IMR-90 (cell line): ENCODE results near the gene PLD6. TPM values are rescaled to one million over a fixed set of nuclear protein-coding genes. Genes with fewer than 3 reads are reported as not detected.

Experiments used
- ATAC-seq: fragments of 200-7000 bp; cut with Tn5 transposase; 2 replicates; pipeline ENCODE4 v1.9.1; 2020; ENCODE audit warnings: low read depth, mild to moderate bottlenecking, moderate library complexity
- BruUV-seq: library from RNA; stranded (reverse); fragments of 400-500 nt; replicated peaks from 2 replicates; lab custom pipeline; 2021; lab: Mats Ljungman, UMichigan
- CTCF ChIA-PET: fragments of 300-600 bp; formaldehyde crosslinking; extraction: SDS; loops from one replicate; lab custom pipeline; 2021; ENCODE audit warnings: antibody characterized with exemption; lab: Yijun Ruan, JAX
- POLR2A ChIA-PET: fragments of 300-600 bp; sonication (Branson Sonifier 250); formaldehyde crosslinking; loops from one replicate; lab custom pipeline; 2022; ENCODE audit warnings: antibody characterized with exemption; ENCODE audit not compliant: unreplicated experiment; lab: Charles Lee
- DNase-seq: peaks from one replicate; pipeline ENCODE4 v3.0.0; 2013
- H2AFZ ChIP-seq: replicated peaks from 2 replicates; pipeline ENCODE3; 2013; ENCODE audit warnings: low read length, mild to moderate bottlenecking; ENCODE audit not compliant: poor library complexity
- H2AK5ac ChIP-seq: 2 replicates; pipeline ENCODE4 v1.6.1; 2013; ENCODE audit warnings: low read depth, low read length, inconsistent platforms
- H2AK9ac ChIP-seq: replicated peaks from 2 replicates; pipeline ENCODE3; 2013; ENCODE audit warnings: mild to moderate bottlenecking, low read depth, low read length, moderate library complexity; ENCODE audit not compliant: poor library complexity
- H2BK120ac ChIP-seq: 2 replicates; pipeline ENCODE4 v1.6.1; 2013; ENCODE audit warnings: low read depth, low read length, inconsistent platforms
- H2BK15ac ChIP-seq: 3 replicates; pipeline ENCODE4 v1.6.1; 2013; ENCODE audit warnings: low read depth, low read length, inconsistent platforms
- H2BK20ac ChIP-seq: 2 replicates; pipeline ENCODE4 v1.6.1; 2013; ENCODE audit warnings: low read depth, mild to moderate bottlenecking, inconsistent platforms, low read length, moderate library complexity
- H2BK5ac ChIP-seq: 2 replicates; pipeline ENCODE4 v1.6.1; 2013; ENCODE audit warnings: mild to moderate bottlenecking, low read depth, low read length, inconsistent platforms; ENCODE audit not compliant: poor library complexity, severe bottlenecking
- H3K14ac ChIP-seq: replicated peaks from 2 replicates; pipeline ENCODE4 v1.6.1; 2013; ENCODE audit warnings: low read depth, low read length, inconsistent platforms
- H3K18ac ChIP-seq: 2 replicates; pipeline ENCODE4 v1.6.1; 2013; ENCODE audit warnings: low read depth, low read length, control low read depth
- H3K23ac ChIP-seq: 2 replicates; pipeline ENCODE4 v1.6.1; 2013; ENCODE audit warnings: low read depth, low read length, inconsistent platforms
- H3K27ac ChIP-seq: 2 replicates; pipeline ENCODE4 v1.5.1; 2013; ENCODE audit warnings: mild to moderate bottlenecking, control low read depth, low read length; ENCODE audit not compliant: insufficient read depth
- H3K27me3 ChIP-seq: 2 replicates; pipeline ENCODE4 v1.6.1; 2013; ENCODE audit warnings: low read length; ENCODE audit not compliant: control insufficient read depth, insufficient read depth
- H3K36me3 ChIP-seq: 2 replicates; pipeline ENCODE4 v1.6.1; 2013; ENCODE audit warnings: low read length, mixed read lengths; ENCODE audit not compliant: control insufficient read depth, insufficient read depth
- H3K4ac ChIP-seq: 2 replicates; pipeline ENCODE4 v1.6.1; 2013; ENCODE audit warnings: low read depth, low read length, inconsistent platforms
- H3K4me1 ChIP-seq: 2 replicates; pipeline ENCODE4 v1.6.1; 2013; ENCODE audit warnings: low read length, mixed read lengths; ENCODE audit not compliant: control insufficient read depth, insufficient read depth
- H3K4me2 ChIP-seq: 2 replicates; pipeline ENCODE4 v1.6.1; 2013; ENCODE audit warnings: low read depth, mild to moderate bottlenecking, control low read depth, low read length, moderate library complexity
- H3K4me3 ChIP-seq: 2 replicates; pipeline ENCODE4 v1.5.1; 2013; ENCODE audit warnings: low read depth, mild to moderate bottlenecking, control low read depth, low read length, moderate library complexity; ENCODE audit not compliant: insufficient read depth
- H3K56ac ChIP-seq: 2 replicates; pipeline ENCODE4 v1.6.1; 2013; ENCODE audit warnings: low read length, inconsistent platforms; ENCODE audit not compliant: insufficient read depth; ENCODE audit errors: extremely low read depth
- H3K79me1 ChIP-seq, 2 experiments: 2 replicates each; pipeline ENCODE4 v1.6.1; 2013; ENCODE audit warnings: low read length in 2 of 2, inconsistent platforms in 1 of 2, low read depth in 1 of 2
- H3K9ac ChIP-seq: 2 replicates; pipeline ENCODE4 v1.6.1; 2013; ENCODE audit warnings: low read depth, low read length, control low read depth
- H3K9me1 ChIP-seq: 2 replicates; pipeline ENCODE4 v1.6.1; 2013; ENCODE audit warnings: low read length, inconsistent platforms; ENCODE audit not compliant: insufficient read depth
- H3K9me3 ChIP-seq: 2 replicates; pipeline ENCODE4 v1.6.1; 2013; ENCODE audit warnings: low read length; ENCODE audit not compliant: control insufficient read depth, insufficient read depth
- H4K20me1 ChIP-seq: 2 replicates; pipeline ENCODE4 v1.6.1; 2013; ENCODE audit warnings: low read length, inconsistent platforms; ENCODE audit not compliant: insufficient read depth
- H4K5ac ChIP-seq: 2 replicates; pipeline ENCODE4 v1.6.1; 2013; ENCODE audit warnings: mild to moderate bottlenecking, low read depth, low read length, control low read depth
- H4K8ac ChIP-seq, 2 experiments: 2 replicates each; pipeline ENCODE4 v1.6.1; 2013; ENCODE audit warnings: low read depth in 2 of 2, low read length in 2 of 2, control low read depth in 1 of 2, inconsistent platforms in 1 of 2
- H4K91ac ChIP-seq: 2 replicates; pipeline ENCODE4 v1.6.1; 2013; ENCODE audit warnings: low read depth, low read length, inconsistent platforms; ENCODE audit not compliant: insufficient read depth
- BHLHE40 ChIP-seq: fragments of 150-350 bp; IDR thresholded peaks from 2 replicates; pipeline ENCODE4 v1.6.1; 2016; ENCODE audit warnings: mild to moderate bottlenecking, low read depth, low read length
- CEBPB ChIP-seq: IDR thresholded peaks from 2 replicates; pipeline ENCODE4 v1.6.1; 2012; ENCODE audit warnings: low read depth, low read length, improper control_type of control experiment
- CHD1 ChIP-seq: IDR thresholded peaks from 2 replicates; pipeline ENCODE4 v1.6.1; 2012; ENCODE audit warnings: low read depth, low read length, improper control_type of control experiment
- CTCF ChIP-seq: conservative IDR thresholded peaks from 2 replicates; pipeline ENCODE4 v1.5.1; 2012; ENCODE audit warnings: mild to moderate bottlenecking, low read depth, low read length, improper control_type of control experiment
- ELK1 ChIP-seq: fragments of 150-350 bp; IDR thresholded peaks from 2 replicates; pipeline ENCODE4 v1.6.1; 2016; ENCODE audit warnings: low read depth, mild to moderate bottlenecking, low read length, moderate library complexity, borderline replicate concordance
- FOS ChIP-seq: fragments of 150-350 bp; IDR thresholded peaks from 2 replicates; pipeline ENCODE4 v1.6.1; 2016; ENCODE audit warnings: low read depth, low read length
- MAFK ChIP-seq: IDR thresholded peaks from 2 replicates; pipeline ENCODE4 v1.6.1; 2012; ENCODE audit warnings: low read depth, low read length, improper control_type of control experiment
- MAZ ChIP-seq: IDR thresholded peaks from 2 replicates; pipeline ENCODE4 v1.6.1; 2012; ENCODE audit warnings: low read depth, mild to moderate bottlenecking, low read length, improper control_type of control experiment, moderate library complexity, borderline replicate concordance
- MXI1 ChIP-seq: IDR thresholded peaks from 2 replicates; pipeline ENCODE4 v1.6.1; 2012; ENCODE audit warnings: low read depth, mild to moderate bottlenecking, low read length, moderate library complexity, borderline replicate concordance
- NFE2L2 ChIP-seq: fragments of 150-350 bp; IDR thresholded peaks from 2 replicates; pipeline ENCODE4 v1.6.1; 2016; ENCODE audit warnings: low read depth, mild to moderate bottlenecking, low read length
- POLR2A ChIP-seq: IDR thresholded peaks from 2 replicates; pipeline ENCODE4 v1.6.1; 2012; ENCODE audit warnings: mild to moderate bottlenecking, low read depth, low read length
- RAD21 ChIP-seq: IDR thresholded peaks from 2 replicates; pipeline ENCODE4 v1.6.1; 2012; ENCODE audit warnings: low read length, improper control_type of control experiment
- RCOR1 ChIP-seq: IDR thresholded peaks from 2 replicates; pipeline ENCODE4 v1.6.1; 2012; ENCODE audit warnings: mild to moderate bottlenecking, low read length, improper control_type of control experiment; ENCODE audit not compliant: insufficient replicate concordance
- RFX5 ChIP-seq: IDR thresholded peaks from 2 replicates; pipeline ENCODE4 v1.8.0; 2012; ENCODE audit warnings: low read depth, mild to moderate bottlenecking, low read length, moderate library complexity
- USF2 ChIP-seq: fragments of 150-350 bp; IDR thresholded peaks from 2 replicates; pipeline ENCODE4 v1.6.1; 2017; ENCODE audit warnings: mild to moderate bottlenecking, antibody characterized with exemption, low read length, low read depth
- WGBS, 2 experiments: methylation state at CpG; one replicate each; pipeline versions ENCODE4 v1.1.5 to v1.1.7; 2013; ENCODE audit warnings: missing lambda C conversion rate in 2 of 2; ENCODE audit not compliant: insufficient read length in 1 of 2; ENCODE audit errors: extremely low coverage in 2 of 2; 5-methylcytosine and 5-hydroxymethylcytosine counted together
- dilution Hi-C: fragments of 300-500 bp; cut with HindIII; formaldehyde crosslinking; loops from one replicate; pipeline ENCODE4 v1.14.3; 2018; ENCODE audit warnings: low sequenced_read_pairs; ENCODE audit not compliant: unreplicated experiment
- in situ Hi-C: fragments of 300-500 bp; cut with MboI; formaldehyde crosslinking; loops from 3 replicates; pipeline ENCODE4 v1.14.3; 2019; ENCODE audit warnings: low sequenced_read_pairs, inconsistent platforms, mixed read lengths
- intact Hi-C: fragments of 100-400 bp; cut with micrococcal nuclease; formaldehyde crosslinking; loops from 2 replicates; pipeline ENCODE4 v1.10.0; 2022
- polyA plus RNA-seq, 3 experiments: library from polyadenylated mRNA; depleted of rRNA; stranded (reverse); fragments of >200 nt; gene quantifications; 2 replicates each; pipeline ENCODE4 v1.2.3, GENCODE V29; 2012; ENCODE audit warnings: low replicate concordance in 1 of 3
- total RNA-seq: library from RNA; depleted of rRNA; stranded (reverse); fragments of >200 nt; gene quantifications from 2 replicates; pipeline ENCODE4 v1.2.3, GENCODE V29; 2012

Gene PLD6
- total and polyA plus RNA-seq, 2 of the 4 experiments (the other 2 are of a cell fraction) = 1.1 to 1.5 TPM

GRCh38 chr17:17165666-17166308, 40.3 kb downstream of the PLD6 start:
- Histone ChIP-seq H3K4me3 (no peak overlapping the region), H3K56ac (no peak overlapping the region), H3K27ac (no peak overlapping the region), H3K23ac (no peak overlapping the region), H3K4ac (no peak overlapping the region), H2BK5ac (no peak overlapping the region), H2BK20ac (no peak overlapping the region), H3K27me3 (no peaks in the 10 kb centered on the region), H3K36me3 (peaks cover 74% of the 10 kb centered on the region), H2BK120ac (no peak overlapping the region), H3K4me1 (no peaks in the 10 kb centered on the region), H3K79me1 (peaks cover 14 to 51% of the 10 kb centered on the region in 2 experiments), H4K91ac (no peak overlapping the region), H3K18ac (no peak overlapping the region), H2AK9ac (no peak overlapping the region), H3K14ac (no peak overlapping the region), H4K8ac (no peak overlapping the region), H3K9me3 (no peaks in the 10 kb centered on the region), H3K9ac (no peak overlapping the region), H4K5ac (no peak overlapping the region), H4K20me1 (peaks cover 12% of the 10 kb centered on the region), H2AK5ac (no peak overlapping the region), H3K4me2 (no peak overlapping the region), H2AFZ (no peak overlapping the region), H3K9me1 (peaks cover 3% of the 10 kb centered on the region; the same call in 1 of the 2 replicates), H2BK15ac (no peak overlapping the region)
- TF ChIP-seq BHLHE40 = no peak
- TF ChIP-seq MAZ = no peak
- TF ChIP-seq RCOR1 = no peak
- TF ChIP-seq FOS = no peak
- no peak for TF ChIP-seq MXI1
- TF ChIP-seq CTCF = no peak
- no peak for TF ChIP-seq RAD21
- TF ChIP-seq MAFK = no peak
- no peak for TF ChIP-seq CHD1
- no peak for TF ChIP-seq NFE2L2
- no peak for TF ChIP-seq USF2
- no peak for TF ChIP-seq POLR2A
- no peak for TF ChIP-seq CEBPB
- no peak for TF ChIP-seq RFX5
- no peak for TF ChIP-seq ELK1
- in situ Hi-C loops (no loop called here), intact Hi-C loops (no loop called here), dilution Hi-C loops (no loop called here)
- ChIA-PET POLR2A (no interaction called here), CTCF (no interaction called here)
- ATAC-seq (no peak), DNase-seq (no peak)
- BruUV-seq = no TSS peak
- 96% methylated on average over 11 of the region's 23 CpGs; no CpG with 5 or more reads in 1 of the 2 experiments for WGBS, 2 experiments
